ENCODE measurements around the gene MBD6.

GRCh38 chr12:57545809-57546437, 23.3 kb downstream of the MBD6 start:
- TF ChIP-seq CTCF (conservative IDR thresholded peaks at IDR 0.05; ENCODE audit: low read depth, low read length) = no peak
- TF ChIP-seq EZH2 (IDR thresholded peaks at IDR 0.05; ENCODE audit: borderline replicate concordance, low read depth, low read length, poor library complexity, severe bottlenecking) = no peak

All from A673 (cell line).